COLO668 (cell line): ENCODE results near the gene MYDGF.

ENCODE experiments used
- DNase-seq: peaks from one replicate; lab custom pipeline; 2025; ENCODE audit not compliant: unreplicated experiment; lab: John Stamatoyannopoulos, UW

The MYDGF gene

GRCh38 chr19:4676955-4677731 is 7.0 kb upstream of the MYDGF start:
- DNase-seq: peak; percentile 30

DNA sequence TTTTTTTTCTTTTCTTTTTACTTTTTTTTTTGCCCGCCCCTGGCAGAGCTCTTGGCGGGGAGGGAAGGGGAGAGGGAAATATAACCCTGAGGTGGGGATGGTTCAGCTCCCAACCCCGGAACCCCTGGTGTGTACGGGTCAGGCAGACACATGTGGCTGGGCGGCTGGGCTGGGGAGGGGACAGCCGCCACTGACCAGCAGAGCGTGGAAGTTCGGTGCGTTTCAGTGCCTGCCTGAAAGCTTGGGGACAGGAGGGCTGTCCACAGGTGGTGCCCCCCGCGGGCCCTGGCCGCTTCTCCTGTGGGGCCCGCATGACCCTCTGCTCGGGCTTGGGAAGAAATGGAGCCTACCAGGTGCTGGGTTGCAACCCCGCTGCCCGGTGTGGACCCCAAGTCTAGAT is 5.2 kb upstream of the MYDGF start:
- DNase-seq: no peak

DNA sequence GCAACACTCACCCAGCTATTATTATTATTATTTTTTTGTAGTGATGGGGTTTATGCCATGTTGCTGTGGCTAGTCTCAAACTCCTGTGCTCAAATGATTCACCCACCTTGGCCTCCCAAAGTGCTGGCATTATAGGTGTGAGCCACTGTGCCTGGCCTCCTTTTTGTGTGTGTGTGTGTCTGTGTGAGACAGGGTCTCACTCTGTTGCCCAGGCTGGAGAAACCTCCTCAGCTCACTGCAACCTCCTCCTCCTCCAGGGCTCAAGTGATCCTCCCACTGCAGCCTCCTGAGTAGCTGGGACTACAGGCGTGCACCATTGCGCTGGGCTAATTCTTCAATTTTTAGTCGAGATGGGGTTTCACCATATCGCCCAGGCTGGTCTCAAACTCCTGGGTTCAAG is 3.6 kb upstream of the MYDGF start:
- no peak for DNase-seq

DNA sequence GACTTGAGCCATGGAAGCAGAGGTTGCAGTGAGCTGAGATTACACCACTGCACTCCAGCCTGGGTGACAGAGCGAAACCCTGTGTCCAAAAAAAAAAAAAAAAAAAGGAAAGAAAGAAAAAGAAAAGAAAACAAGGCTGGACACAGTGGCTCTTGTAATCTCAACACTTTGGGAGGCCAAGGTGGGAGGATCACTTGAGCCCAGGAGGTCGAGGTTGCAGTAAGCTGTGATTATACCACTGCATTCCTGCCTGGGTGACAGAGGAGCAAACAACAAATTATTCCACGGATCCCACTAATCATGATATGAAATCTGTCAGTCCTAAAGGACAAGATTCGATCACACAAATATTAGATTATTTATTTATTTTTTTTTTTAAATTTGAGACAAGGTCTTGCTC is 3.1 kb upstream of the MYDGF start:
- DNase-seq: no peak

DNA sequence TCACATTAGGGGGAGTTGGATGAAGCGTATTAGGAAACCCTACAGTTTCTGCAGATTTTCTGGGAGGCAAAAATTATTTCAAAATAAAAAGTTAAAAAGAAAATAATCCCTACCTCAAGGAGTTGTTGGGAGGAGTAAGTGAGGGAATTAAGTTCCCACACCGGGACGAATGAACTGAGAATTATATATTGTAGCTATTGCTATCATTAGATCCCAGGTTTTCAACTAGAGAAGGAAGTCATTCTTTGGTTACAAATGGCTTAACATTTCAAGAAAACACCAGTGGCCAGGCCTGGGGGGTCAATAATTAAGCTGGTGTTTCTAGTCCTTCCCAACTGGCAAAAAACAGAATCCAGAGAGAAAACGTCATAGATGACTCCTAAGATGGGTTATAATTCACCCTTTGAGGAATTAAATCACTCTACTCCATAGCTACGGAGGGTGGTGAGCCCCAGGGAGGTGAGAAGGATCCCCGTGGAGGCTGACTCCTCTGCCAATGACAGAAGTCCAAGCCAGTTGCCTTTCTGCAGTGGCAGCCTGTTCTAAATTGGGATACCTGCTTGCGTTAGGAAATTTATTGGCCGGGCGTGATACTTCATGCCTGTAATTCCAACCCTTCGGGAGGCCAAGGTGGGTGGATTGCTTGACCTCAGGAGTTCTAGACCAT is 1.2 kb upstream of the MYDGF start:
- DNase-seq: no peak

DNA sequence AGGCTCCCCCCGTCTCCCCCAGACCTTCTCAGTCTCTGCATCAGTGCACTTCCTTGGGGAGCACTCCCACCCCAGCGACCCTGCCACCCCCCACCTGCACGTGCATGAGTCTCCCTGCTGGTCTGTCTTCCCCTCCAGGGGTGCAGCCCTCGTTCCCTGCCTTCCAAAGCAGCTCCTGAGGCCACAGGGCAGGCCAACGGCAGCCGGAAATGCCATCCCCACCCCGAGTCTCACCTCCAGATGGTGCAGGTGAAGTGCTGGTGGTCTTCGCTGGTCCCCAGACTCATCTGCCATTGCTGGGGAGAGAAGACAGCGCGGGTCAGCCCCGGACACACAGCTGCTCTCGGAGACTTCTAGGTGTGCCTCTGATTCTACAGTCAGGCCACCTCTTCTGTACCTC is 5.5 kb downstream of the MYDGF start:
- DNase-seq: no peak

GRCh38 chr19:4662812-4663211 is 7.3 kb downstream of the MYDGF start:
- DNase-seq: no peak

DNA sequence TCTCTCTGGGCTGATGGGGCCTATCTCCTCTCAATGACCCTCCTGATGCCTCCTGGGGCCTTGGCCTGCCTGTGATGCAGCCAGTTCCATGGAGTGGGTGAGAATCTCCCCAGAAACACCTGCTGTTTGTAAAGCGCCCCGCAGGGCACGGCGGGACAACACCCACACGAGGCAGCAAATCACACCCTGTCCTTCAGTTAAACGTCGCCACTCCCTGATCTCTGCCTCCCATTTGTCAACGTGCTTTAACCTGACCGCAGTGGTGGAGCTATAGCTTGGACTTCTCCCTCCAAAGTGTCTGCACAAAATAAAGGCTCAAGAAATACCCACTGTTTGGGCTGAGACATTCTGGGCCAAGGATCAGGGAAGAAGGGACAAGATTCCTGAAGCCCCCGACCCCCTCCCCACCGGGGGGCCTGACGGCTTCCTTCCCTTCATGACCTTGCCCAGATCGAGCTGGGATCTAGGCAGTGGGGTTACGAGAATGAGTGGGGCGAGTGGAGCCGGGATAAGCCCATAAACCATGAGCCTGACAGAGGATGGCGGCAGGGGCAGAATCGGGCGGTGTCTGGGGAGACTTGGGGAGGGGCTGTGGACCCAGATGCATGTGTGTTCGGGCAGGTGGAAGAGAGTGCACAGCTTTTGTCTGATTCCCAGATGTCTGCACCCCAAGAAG is 8.0 kb downstream of the MYDGF start:
- no peak for DNase-seq

DNA sequence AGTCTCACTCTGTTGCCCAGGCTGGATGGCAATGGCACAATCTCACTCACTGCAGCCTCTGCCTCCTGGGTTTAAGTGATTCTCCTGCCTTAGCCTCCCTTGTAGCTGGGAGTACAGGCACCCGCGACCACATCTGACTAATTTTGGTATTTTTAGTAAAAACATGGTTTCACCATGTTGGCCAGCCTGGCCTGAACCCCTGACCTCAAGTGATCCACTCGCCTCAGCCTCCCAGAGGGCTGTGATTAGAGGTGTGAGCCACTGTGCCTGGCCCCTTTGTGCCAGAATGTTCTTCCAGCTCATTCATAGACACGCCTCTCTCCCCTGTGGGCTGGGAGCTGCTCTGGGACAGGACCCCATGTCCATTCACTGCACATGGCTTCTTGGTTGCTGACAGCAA is 9.1 kb downstream of the MYDGF start:
- DNase-seq: no peak

DNA sequence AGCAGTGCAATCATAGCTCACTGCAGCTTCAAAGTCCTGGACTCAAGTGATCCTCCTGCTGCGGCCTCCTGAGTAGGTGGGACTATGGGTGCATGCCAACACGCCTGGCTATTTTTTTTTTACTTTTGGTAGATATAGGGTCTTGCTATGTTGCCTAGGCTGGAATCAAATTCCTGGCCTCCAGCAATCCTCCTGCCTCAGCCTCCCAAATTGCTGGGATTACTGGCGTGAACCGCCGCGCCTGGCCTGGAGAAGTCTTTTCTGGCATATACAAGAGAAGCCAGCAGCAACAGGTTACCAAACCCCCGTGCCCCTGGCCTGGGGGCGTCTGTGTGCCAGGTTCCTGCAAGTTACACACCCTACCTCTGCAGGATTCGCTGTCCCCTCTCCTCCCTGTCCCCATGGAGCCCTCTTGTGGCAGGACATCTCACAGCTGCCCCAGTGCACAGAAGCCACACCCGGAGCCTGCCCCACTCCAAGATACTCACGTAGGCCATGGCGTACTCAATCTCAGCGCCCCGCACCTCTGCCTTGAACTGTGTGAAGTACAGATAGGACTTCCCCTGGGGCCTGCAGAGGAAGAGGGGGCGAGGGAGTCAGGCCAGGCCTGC is 9.9 kb downstream of the MYDGF start:
- no peak for DNase-seq

DNA sequence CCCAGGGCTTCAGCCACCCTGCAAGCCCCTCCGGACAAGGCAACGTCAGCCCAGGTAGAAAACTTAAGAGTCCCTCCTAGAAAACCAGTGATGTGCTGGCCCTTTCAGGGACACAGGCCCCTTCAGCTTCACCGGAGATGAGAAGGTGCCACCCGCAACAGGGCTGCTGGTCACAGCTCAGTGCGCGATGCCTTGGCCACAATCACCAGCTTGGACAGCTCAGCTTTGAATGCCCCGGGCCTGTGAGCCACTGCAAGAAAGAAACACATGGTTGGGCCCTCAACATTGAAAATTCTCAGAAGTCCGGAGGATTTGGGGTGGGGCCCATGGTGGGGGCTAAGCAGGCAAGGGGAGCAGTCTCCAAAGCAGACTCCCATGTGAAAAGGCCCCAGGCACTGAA is 12.3 kb downstream of the MYDGF start:
- no peak for DNase-seq

DNA sequence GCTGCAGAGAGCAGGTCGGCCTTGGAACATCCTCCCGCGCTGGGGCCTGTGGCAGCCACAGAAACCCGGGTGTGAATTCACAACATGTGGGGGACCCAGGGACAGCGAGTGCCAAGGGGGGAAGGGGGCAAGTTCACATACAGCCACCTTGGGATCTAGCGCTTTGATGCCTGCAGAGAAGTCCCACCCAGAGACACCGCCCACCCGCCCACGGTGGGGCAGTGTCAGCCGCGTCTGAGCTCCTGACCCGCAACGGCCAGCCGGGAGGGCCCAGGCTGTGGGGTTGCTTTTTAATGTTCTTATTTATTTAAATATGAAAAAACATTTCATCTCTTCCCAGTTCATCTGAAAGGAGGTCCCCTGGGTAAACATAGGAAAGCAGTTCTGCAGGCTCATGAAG is 12.9 kb downstream of the MYDGF start:
- DNase-seq: no peak

GRCh38 chr19:4656102-4656501 is 14.0 kb downstream of the MYDGF start:
- no peak for DNase-seq

GRCh38 chr19:4654437-4655361 is 15.4 kb downstream of the MYDGF start:
- DNase-seq: no peak

- DNase-seq: no peak
Observed at GRCh38 chr19:4653793-4654436, 16.2 kb downstream of the MYDGF start.

GRCh38 chr19:4652075-4652474 is 18.1 kb downstream of the MYDGF start:
- no peak for DNase-seq

- DNase-seq: no peak
Observed at GRCh38 chr19:4650159-4650558, 20.0 kb downstream of the MYDGF start.

GRCh38 chr19:4649392-4650047 is 20.6 kb downstream of the MYDGF start:
- no peak for DNase-seq
